GM10248 (cell line): ENCODE measurements around the gene SPON1.

Experiments
- CTCF ChIA-PET: fragments of 300-600 bp; sonication (Branson Sonifier 250); formaldehyde crosslinking; extraction: SDS; loops from one replicate; lab custom pipeline; 2021; ENCODE audit warnings: antibody characterized with exemption; lab: Yijun Ruan, JAX
- POLR2A ChIA-PET: fragments of 350-650 bp; sonication (Branson Sonifier 250); formaldehyde crosslinking; extraction: SDS; loops from one replicate; lab custom pipeline; 2020; ENCODE audit warnings: antibody characterized with exemption; lab: Yijun Ruan, JAX
- DNase-seq: peaks from one replicate; pipeline ENCODE4 v3.0.0; 2012; ENCODE audit errors: extremely low spot score
- TF ChIP-seq, protein P1 (sequence below): IDR thresholded peaks from 2 replicates; pipeline ENCODE4 v1.5.1; 2012; ENCODE audit warnings: mild to moderate bottlenecking, low read depth; ENCODE audit errors: extremely low read depth, missing control alignments, control extremely low read depth

SPON1 gene

DNA sequence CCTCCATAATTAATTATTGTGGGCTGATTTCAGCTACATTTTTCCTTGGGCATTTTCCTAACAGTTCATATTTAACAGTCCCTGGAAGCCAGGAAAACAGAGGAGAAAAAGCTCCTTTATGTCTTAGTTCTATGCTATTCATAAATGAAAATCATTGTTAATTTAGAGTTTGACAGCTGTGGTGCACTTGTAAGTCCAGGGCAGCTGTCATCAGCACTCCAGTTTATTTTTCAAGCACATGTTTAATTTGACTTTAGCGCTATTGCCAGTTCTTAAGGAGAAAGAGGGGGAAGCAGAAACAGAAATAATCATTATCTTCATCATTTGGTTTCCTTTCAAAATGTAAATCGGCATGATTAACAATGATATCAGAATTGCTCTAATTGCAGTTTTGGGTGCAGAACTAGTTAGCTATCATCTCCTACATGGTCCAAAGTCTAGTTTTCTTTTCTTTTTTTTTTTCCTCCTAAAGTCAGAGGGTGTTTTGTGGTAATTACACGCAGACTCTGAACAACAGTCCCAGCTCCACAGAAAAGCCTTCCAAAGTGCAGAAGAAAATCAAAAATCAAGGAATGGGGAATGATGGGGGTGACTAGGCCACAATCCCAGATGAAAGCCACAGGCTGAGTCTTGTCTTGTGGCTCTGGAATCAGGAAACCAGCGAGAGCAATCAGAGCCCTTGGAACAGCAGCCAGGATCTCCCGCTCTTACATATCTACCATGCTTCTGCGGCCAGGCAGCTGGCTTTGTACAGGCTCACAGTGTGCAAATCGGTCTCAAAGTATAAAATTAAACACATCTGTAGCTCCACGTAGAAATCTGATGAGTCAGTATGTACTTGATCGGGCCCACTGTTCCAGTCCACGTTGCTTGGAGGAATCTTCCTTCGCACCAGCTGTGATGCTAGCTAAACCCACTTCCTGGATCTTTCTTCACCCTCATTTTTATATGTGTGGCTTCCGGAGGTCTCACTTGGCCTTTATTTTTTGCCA lies 91.9 kb downstream of the SPON1 start:
- POLR2A ChIA-PET, result no interaction called here
- CTCF ChIA-PET, result interaction anchor here (1.2 to 1.3 kb wide), 3 partner anchors 9 to 83 kb away, joined by 3 read pairs; no protein-coding TSS in a partner anchor
- TF ChIP-seq, protein P1, sequence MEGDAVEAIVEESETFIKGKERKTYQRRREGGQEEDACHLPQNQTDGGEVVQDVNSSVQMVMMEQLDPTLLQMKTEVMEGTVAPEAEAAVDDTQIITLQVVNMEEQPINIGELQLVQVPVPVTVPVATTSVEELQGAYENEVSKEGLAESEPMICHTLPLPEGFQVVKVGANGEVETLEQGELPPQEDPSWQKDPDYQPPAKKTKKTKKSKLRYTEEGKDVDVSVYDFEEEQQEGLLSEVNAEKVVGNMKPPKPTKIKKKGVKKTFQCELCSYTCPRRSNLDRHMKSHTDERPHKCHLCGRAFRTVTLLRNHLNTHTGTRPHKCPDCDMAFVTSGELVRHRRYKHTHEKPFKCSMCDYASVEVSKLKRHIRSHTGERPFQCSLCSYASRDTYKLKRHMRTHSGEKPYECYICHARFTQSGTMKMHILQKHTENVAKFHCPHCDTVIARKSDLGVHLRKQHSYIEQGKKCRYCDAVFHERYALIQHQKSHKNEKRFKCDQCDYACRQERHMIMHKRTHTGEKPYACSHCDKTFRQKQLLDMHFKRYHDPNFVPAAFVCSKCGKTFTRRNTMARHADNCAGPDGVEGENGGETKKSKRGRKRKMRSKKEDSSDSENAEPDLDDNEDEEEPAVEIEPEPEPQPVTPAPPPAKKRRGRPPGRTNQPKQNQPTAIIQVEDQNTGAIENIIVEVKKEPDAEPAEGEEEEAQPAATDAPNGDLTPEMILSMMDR, result no peak
- DNase-seq, result no peak

- TF ChIP-seq, protein P1, result no peak
- POLR2A ChIA-PET, result no interaction called here
- DNase-seq, result no peak
- CTCF ChIA-PET, result no interaction called here
These were observed 93.4 kb downstream of the SPON1 start for GRCh38 chr11:14055936-14056335.

DNA sequence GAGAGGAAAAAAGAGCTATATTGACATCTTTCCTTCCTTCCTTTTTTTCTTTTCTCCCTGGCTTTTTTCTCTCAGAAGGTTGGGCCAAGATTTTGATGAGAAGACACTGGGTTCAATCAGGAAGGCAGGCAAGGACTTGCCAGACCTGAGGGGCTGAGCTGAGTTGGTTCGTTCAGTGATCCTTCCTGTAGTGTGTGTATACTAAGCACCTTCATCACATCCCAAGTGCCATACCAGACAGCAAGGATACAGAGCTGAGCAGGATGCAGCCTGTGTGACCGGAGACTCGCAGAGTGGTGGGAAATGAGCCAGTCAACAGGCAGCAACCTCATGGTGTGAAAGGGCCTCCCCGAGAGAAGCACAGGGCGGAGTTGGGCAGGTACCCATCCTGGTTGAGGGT lies 95.5 kb downstream of the SPON1 start:
- TF ChIP-seq, protein P1, result no peak
- POLR2A ChIA-PET, result no interaction called here
- DNase-seq, result no peak
- CTCF ChIA-PET, result interaction anchor here (1.1 kb wide), 1 partner anchor 11 kb away, joined by 3 read pairs; no protein-coding TSS in a partner anchor

- POLR2A ChIA-PET, result no interaction called here
- DNase-seq, result no peak
- CTCF ChIA-PET, result interaction anchor here (1.3 to 1.5 kb wide), 2 partner anchors 21 to 31 kb away, joined by 3 to 4 read pairs; no protein-coding TSS in a partner anchor
- TF ChIP-seq, protein P1, result no peak
These were observed 97.0 kb downstream of the SPON1 start for GRCh38 chr11:14059491-14059890.

DNA sequence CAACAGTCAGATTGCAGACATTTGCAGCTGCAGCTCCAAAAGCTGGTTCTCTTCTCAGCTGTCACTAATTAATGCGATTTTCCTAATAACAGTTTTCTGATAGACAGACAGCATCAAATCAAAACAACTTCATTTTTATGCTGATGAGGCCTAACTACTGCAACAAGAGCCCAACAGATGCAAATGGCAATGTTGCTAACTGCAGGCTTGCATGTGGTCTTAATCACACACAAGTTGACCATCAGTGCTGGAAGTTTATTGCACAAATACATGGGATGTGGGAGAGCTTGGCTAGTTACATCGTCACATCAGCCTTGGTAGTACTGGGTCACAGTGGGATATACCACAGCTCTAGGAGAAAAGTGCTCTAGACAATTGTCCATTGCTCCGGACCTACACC lies 99.2 kb downstream of the SPON1 start:
- no peak for DNase-seq
- TF ChIP-seq, protein P1, result no peak
- CTCF ChIA-PET, result no interaction called here
- POLR2A ChIA-PET, result no interaction called here

DNA sequence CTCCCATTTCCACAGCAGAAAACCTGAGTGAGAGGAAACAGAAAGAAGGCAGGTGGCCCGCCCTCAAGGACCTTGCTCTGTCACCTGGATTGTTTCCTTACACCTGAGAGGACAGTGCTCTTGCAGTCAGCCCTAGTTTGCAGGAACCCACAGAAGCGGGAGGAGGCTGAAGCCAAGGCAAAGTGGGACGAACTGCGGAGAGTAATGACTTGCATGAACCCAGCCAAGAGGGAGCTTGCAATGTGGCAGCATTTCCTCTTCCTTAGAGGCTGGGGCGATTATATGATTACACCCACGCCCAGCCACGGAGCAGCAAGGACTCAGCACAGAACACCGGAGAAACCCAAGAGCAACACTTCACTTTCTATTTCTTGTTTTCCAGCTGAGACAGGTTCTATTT lies 102.6 kb downstream of the SPON1 start:
- TF ChIP-seq, protein P1, result no peak
- no peak for DNase-seq
- ChIA-PET POLR2A (no interaction called here), CTCF (no interaction called here)
